GM21717 (cell line): ENCODE data around the gene MAGI3.
"Not testable (repeated sequence)": the region's sequence is repeated elsewhere in the genome, so short reads cannot be mapped to it uniquely, and the experiment has no call there.

Experiments used
- ATAC-seq: cut with Tn5 transposase; IDR thresholded peaks from one replicate; pipeline ENCODE4 v1.9.1; 2021; ENCODE audit warnings: mild to moderate bottlenecking, moderate library complexity; ENCODE audit not compliant: unreplicated experiment

Gene MAGI3

DNA sequence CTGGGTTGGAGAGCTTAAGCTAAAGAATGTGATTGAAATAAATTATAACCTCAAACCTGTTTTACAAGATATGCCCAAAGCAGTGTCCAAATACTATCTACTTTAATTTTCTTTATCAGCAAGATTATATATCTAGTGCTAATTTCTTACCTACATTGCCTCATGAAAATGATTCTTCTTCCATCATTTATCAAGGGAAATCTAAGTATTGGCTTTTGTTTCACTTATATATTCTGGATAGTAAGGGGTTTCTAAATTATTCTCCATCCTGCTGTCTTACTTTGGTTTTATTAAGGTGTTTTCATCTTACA, 287.8 kb downstream of the MAGI3 start:
- no peak for ATAC-seq

DNA sequence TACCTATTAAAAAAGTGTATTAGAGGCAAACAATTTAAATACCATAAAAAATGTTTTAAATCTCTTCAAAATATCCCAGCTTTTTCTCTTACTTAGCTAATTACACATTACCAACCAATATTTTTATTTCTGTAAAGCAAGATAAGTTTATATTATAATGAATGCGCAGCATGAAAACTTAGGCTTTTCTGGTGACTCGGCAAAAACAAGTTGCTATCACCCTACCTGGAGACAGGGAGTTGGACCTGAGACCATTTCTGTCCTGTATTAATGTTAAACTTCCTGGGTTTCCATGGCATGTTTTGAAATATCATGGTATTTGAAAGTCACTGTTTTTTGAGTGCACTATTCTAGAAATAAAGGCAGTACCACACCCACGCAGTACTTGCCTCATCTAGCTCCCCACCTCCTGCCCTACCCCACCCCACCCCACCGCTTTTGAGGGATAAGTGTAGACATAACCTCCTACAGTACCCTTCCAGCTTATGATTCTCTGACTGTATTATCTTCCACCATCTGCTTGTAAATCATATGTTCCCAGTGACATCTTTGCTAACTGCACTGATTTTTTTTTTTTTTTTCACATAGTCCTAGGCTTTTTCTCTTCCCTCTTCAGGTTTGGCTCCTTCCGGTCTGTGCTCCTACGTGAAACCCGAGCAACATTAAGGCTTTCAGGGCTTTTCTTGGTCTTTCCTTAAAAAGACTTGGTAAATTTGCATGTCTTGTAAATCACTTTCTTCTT, 291.5 kb downstream of the MAGI3 start:
- no peak for ATAC-seq

DNA sequence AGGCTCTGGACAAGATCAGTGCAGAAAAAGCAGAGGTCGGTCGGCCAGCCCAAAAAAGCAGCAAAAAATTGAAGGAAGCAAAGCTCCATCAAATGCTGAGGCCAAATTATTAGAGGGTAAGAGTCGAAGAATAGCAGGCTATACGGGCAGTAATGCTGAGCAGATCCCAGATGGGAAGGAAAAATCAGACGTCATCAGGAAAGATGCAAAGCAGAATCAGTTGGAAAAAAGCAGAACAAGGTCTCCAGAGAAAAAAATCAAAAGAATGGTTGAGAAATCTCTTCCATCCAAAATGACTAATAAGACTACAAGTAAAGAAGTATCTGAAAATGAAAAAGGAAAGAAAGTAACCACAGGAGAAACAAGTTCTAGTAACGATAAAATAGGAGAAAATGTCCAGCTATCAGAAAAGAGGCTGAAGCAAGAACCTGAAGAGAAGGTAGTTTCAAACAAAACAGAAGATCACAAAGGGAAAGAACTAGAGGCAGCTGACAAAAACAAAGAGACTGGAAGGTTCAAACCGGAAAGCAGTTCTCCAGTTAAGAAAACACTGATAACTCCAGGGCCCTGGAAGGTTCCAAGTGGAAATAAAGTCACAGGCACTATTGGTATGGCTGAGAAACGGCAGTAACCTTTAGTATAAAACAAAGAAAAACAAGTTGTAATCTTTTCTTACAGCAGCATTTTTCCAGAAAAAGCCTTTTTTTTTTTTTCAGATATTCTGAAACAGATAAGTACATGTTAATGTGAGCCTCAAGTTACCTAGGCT, 293.3 kb downstream of the MAGI3 start:
- no peak for ATAC-seq

DNA sequence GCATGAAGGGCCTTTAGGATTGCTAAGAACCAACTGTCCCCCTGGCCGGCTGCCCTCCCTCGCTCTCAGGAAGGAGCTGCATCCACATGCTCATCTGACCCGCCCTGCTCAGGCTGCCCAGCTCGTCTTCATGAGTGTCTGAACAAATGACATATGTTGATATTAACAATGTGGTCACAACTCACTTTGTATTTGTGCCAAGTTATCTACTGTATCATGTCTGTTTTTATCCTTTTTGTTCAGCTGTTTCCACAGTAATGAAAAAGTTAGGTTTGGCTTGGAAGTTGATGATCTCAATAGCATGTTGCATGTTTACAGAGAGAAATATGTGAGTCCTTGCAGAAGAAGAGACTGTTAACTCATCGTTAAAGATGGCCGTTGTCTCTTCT, 293.8 kb downstream of the MAGI3 start:
- no peak for ATAC-seq

DNA sequence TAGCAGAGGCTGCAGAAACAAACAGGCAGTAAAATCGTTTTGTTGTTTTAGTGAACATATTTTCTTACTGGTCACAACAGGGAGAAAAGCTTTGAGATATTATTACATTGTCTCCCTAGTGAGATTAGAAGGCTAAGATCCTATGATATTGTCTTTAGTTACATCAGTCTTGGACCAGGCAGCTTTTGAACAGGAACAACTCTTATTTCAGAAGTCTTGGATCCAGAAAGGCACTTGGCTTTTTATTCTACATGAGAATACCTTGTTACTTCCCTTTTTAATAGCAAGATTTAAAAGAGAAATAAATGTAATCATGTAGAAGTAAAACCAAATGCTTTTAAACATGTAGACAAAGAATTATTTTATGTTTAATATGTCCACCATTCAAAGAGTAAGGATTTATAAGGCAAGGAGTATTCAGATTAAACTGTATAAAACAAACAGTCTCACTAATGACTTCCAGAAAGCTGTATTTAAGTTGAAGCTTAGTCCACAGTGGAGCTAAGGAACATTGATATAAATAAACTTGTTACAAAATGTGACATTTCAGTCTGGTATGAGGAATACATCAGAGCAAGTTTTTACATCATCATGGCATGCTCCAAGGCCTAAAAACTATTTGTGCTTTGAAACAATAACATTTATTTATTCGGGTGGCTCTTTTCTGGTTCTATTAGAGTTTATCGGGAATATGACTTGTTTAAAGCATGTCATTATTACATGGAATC, 296.7 kb downstream of the MAGI3 start:
- no peak for ATAC-seq

DNA sequence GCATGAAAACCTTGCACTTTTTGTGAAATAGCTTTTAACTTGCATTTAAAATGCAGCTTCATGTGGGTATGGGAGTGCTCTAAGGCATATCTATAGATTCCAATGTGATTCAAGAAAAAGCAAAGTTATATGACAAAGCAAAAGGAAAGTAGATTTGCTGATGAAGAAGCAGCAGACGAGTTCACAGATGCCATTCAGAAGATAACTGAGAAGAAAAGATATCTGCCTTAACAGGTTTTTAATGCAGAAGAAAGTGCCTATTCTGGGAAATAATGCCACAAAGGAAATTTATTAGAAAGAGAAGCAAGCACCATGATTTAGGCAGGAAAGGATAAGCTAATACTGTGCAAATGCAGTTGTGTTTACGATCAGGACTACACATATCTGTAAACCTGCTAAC, 300.9 kb downstream of the MAGI3 start:
- no peak for ATAC-seq

DNA sequence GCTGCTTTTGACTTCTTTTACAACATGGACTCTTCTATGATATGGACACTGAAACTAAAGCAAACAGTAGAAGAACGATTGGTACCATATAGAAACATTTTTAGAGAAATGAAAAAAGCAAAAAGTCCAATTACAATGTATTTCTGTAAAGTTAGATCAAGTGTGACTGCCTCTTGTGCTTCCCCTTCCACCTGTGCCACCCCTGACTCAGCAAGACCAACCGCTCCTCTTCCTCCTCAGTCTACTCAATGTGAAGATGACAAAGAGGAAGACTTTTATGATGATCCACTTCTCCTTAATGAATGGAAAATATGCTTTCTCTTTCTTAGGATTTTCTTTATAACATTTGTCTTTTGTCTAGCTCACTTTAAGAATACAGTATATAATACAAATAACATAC, 302.0 kb downstream of the MAGI3 start:
- no peak for ATAC-seq

DNA sequence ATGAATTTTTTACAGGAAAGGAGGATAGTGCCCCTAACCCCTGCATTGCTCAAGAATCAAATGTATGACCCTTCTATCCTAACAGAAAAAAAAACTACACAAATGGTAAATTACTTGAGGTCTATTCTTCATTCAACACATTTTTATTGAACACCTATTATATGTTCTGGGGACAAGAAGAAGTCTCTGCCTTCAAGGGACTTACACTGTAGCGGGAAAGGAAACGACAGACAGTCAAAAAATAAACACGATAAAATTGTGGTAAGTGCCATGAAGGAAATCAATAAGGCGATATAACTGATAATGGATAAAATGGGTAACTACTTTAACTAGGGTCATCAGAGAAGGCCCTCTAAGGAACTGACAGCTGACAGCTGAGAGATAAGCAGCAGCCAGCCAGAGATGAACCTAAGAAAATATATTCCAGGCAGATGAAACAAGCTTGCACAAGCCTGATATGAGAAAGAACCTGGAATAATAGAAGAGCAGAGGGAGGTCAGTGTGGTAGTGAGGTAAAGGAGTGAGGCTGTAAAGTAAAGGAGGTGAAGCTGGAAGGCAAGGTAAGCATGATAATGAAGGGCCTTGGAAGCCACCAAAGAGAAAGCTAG, 302.6 kb downstream of the MAGI3 start:
- ATAC-seq, result no peak

DNA sequence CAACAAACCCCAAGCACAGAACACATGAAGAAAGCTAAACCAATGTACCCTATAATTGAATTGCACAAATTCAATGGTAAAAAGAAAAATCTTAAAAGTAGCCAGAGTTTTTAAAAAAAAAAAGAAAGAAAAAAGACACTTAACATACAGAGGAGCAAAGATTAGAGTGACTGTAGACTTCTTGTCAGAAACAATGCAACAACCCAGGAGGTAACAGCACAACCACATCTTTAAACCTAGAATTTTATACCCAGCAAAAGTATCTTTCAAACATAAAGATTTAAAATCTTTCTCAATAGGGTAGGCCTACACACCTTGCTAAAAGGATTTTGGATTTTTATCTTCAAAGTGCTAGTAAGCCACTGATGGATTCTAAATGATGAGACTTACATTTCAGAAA, 304.6 kb downstream of the MAGI3 start:
- no peak for ATAC-seq

DNA sequence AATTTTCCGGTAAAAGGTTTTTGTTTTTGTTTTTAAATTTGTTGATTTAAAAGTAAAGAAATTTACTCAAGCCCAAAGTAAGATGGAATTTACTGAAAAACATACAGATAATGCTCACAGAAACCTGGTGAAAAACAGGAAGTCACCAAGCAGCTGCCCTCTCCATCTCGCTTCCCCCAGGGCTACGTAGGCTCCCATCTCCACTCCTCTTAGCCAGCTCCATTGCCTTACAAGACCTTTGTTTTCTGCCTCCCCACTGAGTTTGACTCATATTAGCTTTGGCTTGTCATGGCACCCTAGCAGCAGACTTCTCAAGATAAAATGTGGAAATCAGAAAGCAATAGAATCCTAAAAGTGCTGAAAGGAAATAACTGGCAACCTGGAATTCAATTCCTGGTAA, 311.1 kb downstream of the MAGI3 start:
- no peak for ATAC-seq

DNA sequence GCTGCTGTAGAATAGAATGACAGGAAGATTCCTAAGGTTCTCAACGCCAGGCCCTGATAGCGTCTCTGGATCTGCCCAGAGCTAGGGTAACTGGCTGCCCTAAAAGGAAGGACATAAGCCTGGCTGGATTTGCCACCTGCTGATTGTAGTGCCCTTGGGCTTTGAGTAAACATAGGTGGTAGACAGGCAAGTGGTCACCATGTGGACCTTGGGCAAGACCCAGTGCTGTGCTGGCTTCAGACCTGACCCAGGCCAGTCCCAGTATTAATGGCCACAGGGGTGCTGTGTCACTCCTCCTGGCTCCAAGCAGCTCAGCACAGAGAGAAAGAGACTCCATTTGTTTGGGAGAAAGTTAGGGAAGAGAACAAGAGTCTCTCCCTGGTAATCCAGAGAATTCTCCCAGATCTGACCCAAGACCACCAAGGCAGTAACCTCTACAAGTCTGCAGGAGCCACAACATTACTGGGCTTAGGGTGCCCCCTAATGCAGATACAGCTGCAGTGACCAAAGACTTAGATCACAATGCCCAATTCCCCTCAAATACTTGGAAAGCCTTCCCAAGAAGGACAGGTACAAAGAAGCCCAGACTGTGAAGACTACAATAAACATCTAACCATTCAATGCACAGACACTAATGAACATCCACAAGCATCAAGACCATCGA, 324.4 kb downstream of the MAGI3 start:
- ATAC-seq, result no peak

DNA sequence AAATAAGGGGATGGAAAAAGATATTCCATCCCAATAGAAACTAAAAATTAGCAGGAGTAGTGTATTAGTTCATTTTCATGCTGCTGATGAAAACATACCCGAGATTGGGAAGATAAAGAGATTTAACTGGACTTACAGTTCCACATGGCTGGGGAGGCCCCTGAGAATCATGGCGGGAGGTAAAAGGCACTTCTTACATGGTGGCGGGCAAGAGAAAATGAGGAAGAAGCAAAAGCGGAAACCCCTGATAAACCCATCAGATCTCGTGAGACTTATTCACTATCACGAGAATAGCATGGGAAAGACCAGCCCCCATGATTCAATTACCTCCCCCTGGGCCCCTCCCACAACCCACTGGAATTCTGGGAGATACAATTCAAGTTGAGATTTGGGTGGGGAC, 327.2 kb downstream of the MAGI3 start:
- not testable (repeated sequence) for ATAC-seq

DNA sequence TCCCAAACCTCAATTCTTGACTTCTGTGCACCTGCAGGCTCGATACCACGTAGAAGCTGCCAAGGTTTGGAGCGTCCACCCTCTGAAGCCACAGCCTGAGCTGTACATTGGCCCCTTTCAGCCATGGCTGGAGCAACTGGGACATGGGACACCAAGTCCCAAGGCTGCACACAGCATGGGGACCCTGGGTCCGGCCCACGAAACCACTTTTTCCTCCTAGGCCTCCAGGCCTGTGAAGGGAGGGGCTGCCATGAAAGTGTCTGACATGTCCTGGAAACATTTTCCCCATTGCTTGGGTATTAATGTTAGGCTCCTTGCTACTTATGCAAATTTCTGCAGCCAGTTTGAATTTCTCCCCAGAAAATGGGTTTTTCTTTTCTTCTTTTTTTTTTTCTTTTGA, 328.3 kb downstream of the MAGI3 start:
- ATAC-seq, result not testable (repeated sequence)

DNA sequence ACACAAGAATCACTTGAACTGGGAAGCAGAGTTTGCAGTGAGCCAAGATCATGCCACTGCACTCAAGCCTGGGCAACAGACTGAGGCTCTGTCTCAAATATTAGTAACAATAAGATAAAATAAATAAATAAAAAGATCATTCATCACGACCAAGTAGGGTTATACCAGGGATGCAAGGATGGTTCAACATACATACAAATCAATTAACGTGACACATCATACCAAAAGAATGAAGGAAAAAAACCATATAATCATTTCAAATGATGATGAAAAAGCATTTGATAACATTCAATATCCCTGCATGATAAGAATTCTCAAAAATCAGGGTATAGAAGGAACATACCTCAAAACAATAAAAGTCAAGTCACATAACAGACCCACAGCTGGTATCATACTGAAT, 330.7 kb downstream of the MAGI3 start:
- no peak for ATAC-seq

DNA sequence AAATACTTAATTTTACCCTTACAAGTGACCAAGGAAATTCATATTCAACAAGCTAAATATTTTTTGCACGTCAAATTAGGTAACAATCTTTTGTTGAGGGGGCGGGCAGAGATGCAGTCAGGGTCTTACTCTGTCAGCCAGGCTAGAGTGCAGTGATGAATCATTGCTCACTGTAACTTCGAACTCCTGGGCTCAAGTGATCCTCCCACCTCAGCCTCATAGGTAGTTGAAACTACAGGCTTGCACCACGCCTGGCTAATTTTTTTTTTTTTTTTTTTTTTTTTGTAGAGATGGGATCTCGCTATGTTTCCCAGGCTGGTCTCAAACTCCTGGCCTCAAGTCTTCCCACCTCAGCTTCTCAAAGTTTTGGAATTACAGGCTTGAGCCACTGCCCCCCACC, 342.5 kb downstream of the MAGI3 start:
- no peak for ATAC-seq

DNA sequence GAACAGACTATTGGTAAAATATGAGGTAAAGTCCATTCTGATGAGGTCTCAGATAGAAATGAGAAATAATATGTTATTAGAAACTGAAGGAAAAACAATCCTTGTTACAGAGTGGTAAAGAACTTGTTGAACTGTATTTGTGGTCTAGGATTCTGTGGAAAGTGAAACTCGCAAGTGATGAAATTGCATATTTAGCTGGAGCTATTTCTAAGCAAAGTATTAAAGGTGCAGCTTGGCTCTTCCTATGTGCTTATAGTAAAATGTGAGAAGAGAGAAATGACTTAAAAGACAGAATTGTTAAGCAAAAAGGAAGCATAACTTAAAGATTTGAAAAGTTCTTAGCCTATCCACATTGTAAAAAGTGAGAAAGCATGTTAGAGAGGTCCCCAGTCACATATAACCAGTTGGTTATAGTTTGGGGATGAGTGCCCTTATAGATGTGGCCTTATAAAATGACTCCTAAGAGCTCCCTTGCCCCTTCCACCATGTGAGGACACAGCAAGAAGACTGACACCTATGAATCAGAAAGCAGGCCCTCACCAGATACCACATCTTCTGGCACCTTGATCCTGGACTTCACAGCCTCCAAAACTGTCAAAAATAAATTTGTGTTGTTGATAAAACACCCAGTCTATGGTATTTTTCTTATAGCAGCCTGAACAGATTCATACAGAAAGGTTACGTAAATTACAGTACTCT, 344.2 kb downstream of the MAGI3 start:
- ATAC-seq, result no peak
